HG02588 (cell line): ENCODE data around the gene BPIFB3.
"Not testable (repeated sequence)": the region's sequence is repeated elsewhere in the genome, so short reads cannot be mapped to it uniquely, and the experiment has no call there.

Experiments used
- ATAC-seq: cut with Tn5 transposase; IDR thresholded peaks from one replicate; pipeline ENCODE4 v1.9.1; 2021; ENCODE audit warnings: mild to moderate bottlenecking, moderate library complexity; ENCODE audit not compliant: unreplicated experiment

Gene BPIFB3

GRCh38 chr20:33082546-33082945 lies 28.8 kb downstream of the BPIFB3 start:
- ATAC-seq: no peak

GRCh38 chr20:33083544-33084340 lies 30.0 kb downstream of the BPIFB3 start:
- no peak for ATAC-seq

GRCh38 chr20:33084722-33085121 lies 31.0 kb downstream of the BPIFB3 start:
- no peak for ATAC-seq

GRCh38 chr20:33086052-33086722 lies 32.5 kb downstream of the BPIFB3 start:
- no peak for ATAC-seq

GRCh38 chr20:33091147-33091546 lies 37.4 kb downstream of the BPIFB3 start:
- ATAC-seq: no peak

GRCh38 chr20:33091693-33092092 lies 38.0 kb downstream of the BPIFB3 start:
- no peak for ATAC-seq

GRCh38 chr20:33092361-33092760 lies 38.7 kb downstream of the BPIFB3 start:
- no peak for ATAC-seq

GRCh38 chr20:33093074-33093473 lies 39.4 kb downstream of the BPIFB3 start:
- no peak for ATAC-seq

GRCh38 chr20:33093582-33093981 lies 39.9 kb downstream of the BPIFB3 start:
- ATAC-seq: no peak

GRCh38 chr20:33095249-33095648 lies 41.5 kb downstream of the BPIFB3 start:
- no peak for ATAC-seq

- ATAC-seq: not testable (repeated sequence)
Observed at GRCh38 chr20:33095902-33096584, 42.3 kb downstream of the BPIFB3 start.

- ATAC-seq: no peak
Observed at GRCh38 chr20:33097001-33097400, 43.3 kb downstream of the BPIFB3 start.

- ATAC-seq: no peak
Observed at GRCh38 chr20:33099843-33100538, 46.3 kb downstream of the BPIFB3 start.

GRCh38 chr20:33103556-33103955 lies 49.9 kb downstream of the BPIFB3 start:
- no peak for ATAC-seq

- ATAC-seq: no peak
Observed at GRCh38 chr20:33104336-33104735, 50.6 kb downstream of the BPIFB3 start.

- no peak for ATAC-seq
Observed at GRCh38 chr20:33105316-33105924, 51.7 kb downstream of the BPIFB3 start.

- not testable (repeated sequence) for ATAC-seq
Observed at GRCh38 chr20:33106058-33106620, 52.4 kb downstream of the BPIFB3 start.

- no peak for ATAC-seq
Observed at GRCh38 chr20:33108661-33109060, 55.0 kb downstream of the BPIFB3 start.

- ATAC-seq: no peak
Observed at GRCh38 chr20:33110147-33110825, 56.6 kb downstream of the BPIFB3 start.

GRCh38 chr20:33111306-33111705 lies 57.6 kb downstream of the BPIFB3 start:
- no peak for ATAC-seq
